Measurements from ENCODE around the gene DIP2A. TPM values are rescaled to one million over a fixed set of nuclear protein-coding genes. Genes with fewer than 3 reads are reported as not detected.

Gene DIP2A
- total and polyA plus RNA-seq, 2 of the 13 experiments (the other 11 are each of a cell fraction or from before 2014, with no cell fraction given): 18.5 to 37.6 TPM

DNA sequence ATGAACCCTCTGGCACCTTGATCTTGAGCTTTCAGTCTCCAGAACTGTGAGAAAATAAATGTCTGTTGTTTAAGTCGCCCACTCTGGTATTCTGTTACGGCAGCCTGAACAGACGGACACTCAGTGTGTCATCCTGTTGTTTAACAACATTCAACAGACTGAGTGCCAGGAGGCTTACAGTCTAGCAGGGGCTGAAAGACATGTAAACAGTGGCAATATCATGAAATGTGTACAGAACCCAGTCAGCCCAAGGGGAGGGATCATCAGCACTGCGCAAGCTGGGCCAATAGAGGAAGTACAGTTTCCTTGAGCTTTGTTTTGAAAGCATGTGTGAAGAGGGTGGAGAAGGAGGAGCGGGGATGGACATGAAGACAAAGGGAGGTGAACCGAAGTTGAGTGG lies 13.6 kb downstream of the DIP2A start:
- no peak overlapping the region for H3K27ac ChIP-seq (ENCODE audit: extremely low read length, insufficient read depth, low read length)
- ATAC-seq (peak; percentile 53), FAIRE-seq (no peak), DNase-seq (ENCODE audit: low spot score) (no peak)
- no peak for TF ChIP-seq ZNF550 (CRISPR knock-in tag; IDR thresholded peaks at IDR 0.05; ENCODE audit: borderline replicate concordance)
- in situ Hi-C loops (cut with HindIII; ENCODE audit: extremely low pct_ligation_motif_present, low pct_unique_long_range_greater_than_20kb) (no loop called here), intact Hi-C loops (cut with micrococcal nuclease; ENCODE audit: unreplicated experiment) (no loop called here)
- ChIA-PET CTCF (ENCODE audit: low intra/inter-chr PET ratio, low total read pairs) (no interaction called here), POLR2A (interaction anchor here (2.4 kb wide), 1 partner anchor 14 kb away, joined by 11 read pairs; the partner anchor contains the start of gene DIP2A)
- peaks cover 9% of the 10 kb centered on the region for H3K79me2 ChIP-seq (ENCODE audit: insufficient read depth, low read length)
- H3K9ac ChIP-seq (ENCODE audit: insufficient read depth, low read depth, low read length): 0 out of 2 replicates have a peak overlapping the region, but pooled peaks have one; percentile 29
- H3K27me3 ChIP-seq (ENCODE audit: control insufficient read depth in 1 of 2, insufficient read depth in 2 of 2, low read length in 2 of 2): no peaks in the 10 kb centered on the region; a peak in 1 of 5 replicates
- H3K4me2 ChIP-seq (ENCODE audit: low read depth, low read length): no peak overlapping the region
- WGBS (ENCODE audit: low lambda C conversion rate): 94% methylated on average over 6 of the region's 6 CpGs
- H3K36me3 ChIP-seq (replicated peaks in 1 of 2; ENCODE audit: control insufficient read depth in 1 of 2, insufficient read depth in 2 of 2, low read length in 2 of 2): peaks cover 0 to 5% of the 10 kb centered on the region in 2 experiments; a peak in 1 of 5 replicates
- H2AFZ ChIP-seq (ENCODE audit: low read length): no peak overlapping the region
- no peaks in the 10 kb centered on the region for H4K20me1 ChIP-seq (ENCODE audit: insufficient read depth, low read length)
- peaks cover 10% of the 10 kb centered on the region for H3K4me1 ChIP-seq (ENCODE audit: insufficient read depth, low read length)
- no TSS peak for BruUV-seq (replicated peaks)
- H3K4me3 ChIP-seq (replicated peaks in 1 of 3; ENCODE audit: insufficient read depth in 1 of 3, low read depth in 2 of 3, low read length in 3 of 3): no peak overlapping the region
- H3K9me3 ChIP-seq (ENCODE audit: low read length): no peaks in the 10 kb centered on the region

- intact Hi-C loops (cut with micrococcal nuclease; ENCODE audit: unreplicated experiment): no loop called here
- H3K4me1 ChIP-seq (ENCODE audit: insufficient read depth, low read length): peaks cover 10% of the 10 kb centered on the region
- TF ChIP-seq MEIS2 (CRISPR knock-in tag; IDR thresholded peaks at IDR 0.05): no peak
- TF ChIP-seq ZNF530 (CRISPR knock-in tag; IDR thresholded peaks at IDR 0.05; ENCODE audit: low read depth): no peak
- TF ChIP-seq ZNF367 (CRISPR knock-in tag; IDR thresholded peaks at IDR 0.05; ENCODE audit: borderline replicate concordance): no peak
- no peak for TF ChIP-seq ZNF780A (CRISPR knock-in tag; IDR thresholded peaks at IDR 0.05)
- no peak for TF ChIP-seq ZBTB46 (CRISPR knock-in tag; IDR thresholded peaks at IDR 0.05; ENCODE audit: borderline replicate concordance)
- TF ChIP-seq ZNF724P (CRISPR knock-in tag; IDR thresholded peaks at IDR 0.05; ENCODE audit: borderline replicate concordance): no peak
- H4K20me1 ChIP-seq (ENCODE audit: insufficient read depth, low read length): no peaks in the 10 kb centered on the region
- DNase-seq (ENCODE audit: low spot score) (no peak), FAIRE-seq (no peak), ATAC-seq (no peak)
- ChIA-PET POLR2A (no interaction called here), CTCF (ENCODE audit: low intra/inter-chr PET ratio, low total read pairs) (no interaction called here)
- BruUV-seq (replicated peaks): no TSS peak
- H3K4me3 ChIP-seq (replicated peaks in 1 of 3; ENCODE audit: insufficient read depth in 1 of 3, low read depth in 2 of 3, low read length in 3 of 3): no peak overlapping the region
- H3K27me3 ChIP-seq (ENCODE audit: control insufficient read depth in 1 of 2, insufficient read depth in 2 of 2, low read length in 2 of 2): no peaks in the 10 kb centered on the region; a peak in 1 of 5 replicates
- WGBS (ENCODE audit: low lambda C conversion rate): 93% methylated on average over 2 of the region's 2 CpGs
- in situ Hi-C loops (cut with HindIII; ENCODE audit: extremely low pct_ligation_motif_present, low pct_unique_long_range_greater_than_20kb): no loop called here
- no peak overlapping the region for H2AFZ ChIP-seq (ENCODE audit: low read length)
- peaks cover 9% of the 10 kb centered on the region for H3K79me2 ChIP-seq (ENCODE audit: insufficient read depth, low read length)
- no peak overlapping the region for H3K27ac ChIP-seq (ENCODE audit: extremely low read length, insufficient read depth, low read length)
- no peak overlapping the region for H3K4me2 ChIP-seq (ENCODE audit: low read depth, low read length)
- peaks cover 2 to 7% of the 10 kb centered on the region in 2 experiments; a peak in 2 of 5 replicates for H3K36me3 ChIP-seq (replicated peaks in 1 of 2; ENCODE audit: control insufficient read depth in 1 of 2, insufficient read depth in 2 of 2, low read length in 2 of 2)
- H3K9me3 ChIP-seq (ENCODE audit: low read length): no peaks in the 10 kb centered on the region
- H3K9ac ChIP-seq (ENCODE audit: insufficient read depth, low read depth, low read length): no peak overlapping the region
These were observed 15.7 kb downstream of the DIP2A start for GRCh38 chr21:46474382-46474781.

Measured in HepG2 (cell line).